ENCODE results near the gene COA1.
"Not testable (repeated sequence)": the region's sequence is repeated elsewhere in the genome, so short reads cannot be mapped to it uniquely, and the experiment has no call there.

COA1 gene

GRCh38 chr7:43727003-43727402 lies 2.3 kb downstream of the COA1 start:
- DNase-seq (ENCODE audit: low read depth, low spot score) = no peak

GRCh38 chr7:43726466-43726865 lies 2.9 kb downstream of the COA1 start:
- DNase-seq (ENCODE audit: low read depth, low spot score) = no peak

GRCh38 chr7:43725251-43725650 lies 4.1 kb downstream of the COA1 start:
- no peak for DNase-seq (ENCODE audit: low read depth, low spot score)

DNA sequence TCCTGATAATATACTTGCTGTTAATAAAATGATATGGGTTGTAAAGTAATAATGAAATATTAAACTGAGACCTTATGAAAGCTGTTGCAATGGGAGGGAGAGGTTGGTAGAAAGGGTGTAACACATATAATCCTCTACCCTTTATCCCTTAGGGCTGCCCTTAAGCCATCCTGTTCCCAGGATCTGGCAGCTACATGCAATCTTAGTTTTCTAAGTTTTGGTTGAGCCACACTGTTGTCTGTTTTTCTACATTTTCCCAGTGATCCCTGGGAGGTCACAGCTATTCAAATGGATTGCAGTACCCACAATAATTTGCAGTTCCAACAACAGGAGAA lies 6.3 kb downstream of the COA1 start:
- no peak for DNase-seq (ENCODE audit: low read depth, low spot score)

DNA sequence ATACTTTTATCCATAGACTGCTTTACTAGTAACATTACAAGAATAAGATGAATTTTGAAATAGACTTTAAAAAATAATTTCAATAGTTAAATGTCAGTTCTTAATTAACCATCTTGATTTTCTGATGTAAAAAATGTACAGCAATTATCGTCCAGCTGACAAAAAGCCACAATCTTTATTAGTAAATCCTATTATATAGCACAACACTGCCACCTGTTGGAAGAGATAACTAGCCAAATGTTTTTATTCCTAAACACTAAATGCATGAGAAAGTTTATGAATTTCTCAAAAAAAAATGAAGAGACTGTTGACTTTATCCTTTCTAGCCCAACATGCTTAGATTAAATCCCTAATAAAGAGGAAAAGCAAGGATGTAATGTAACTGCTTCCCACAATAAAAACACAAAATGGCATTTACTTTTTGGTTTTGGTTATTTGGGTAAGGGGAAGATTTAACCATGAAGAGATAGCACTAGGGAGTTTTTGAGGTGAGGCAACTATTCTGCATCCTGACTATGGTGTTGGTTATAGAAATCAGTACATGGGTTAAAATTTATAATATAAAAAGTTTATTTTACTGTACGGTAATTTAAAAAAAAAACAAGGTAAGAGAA lies 8.0 kb downstream of the COA1 start:
- no peak for DNase-seq (ENCODE audit: low read depth, low spot score)

- no peak for DNase-seq (ENCODE audit: low read depth, low spot score)
Observed at GRCh38 chr7:43716598-43716997, 12.7 kb downstream of the COA1 start.

- not testable (repeated sequence) for DNase-seq (ENCODE audit: low read depth, low spot score)
Observed at GRCh38 chr7:43715966-43716365, 13.4 kb downstream of the COA1 start.

- no peak for DNase-seq (ENCODE audit: low read depth, low spot score)
Observed at GRCh38 chr7:43711503-43711902, 17.8 kb downstream of the COA1 start.

DNA sequence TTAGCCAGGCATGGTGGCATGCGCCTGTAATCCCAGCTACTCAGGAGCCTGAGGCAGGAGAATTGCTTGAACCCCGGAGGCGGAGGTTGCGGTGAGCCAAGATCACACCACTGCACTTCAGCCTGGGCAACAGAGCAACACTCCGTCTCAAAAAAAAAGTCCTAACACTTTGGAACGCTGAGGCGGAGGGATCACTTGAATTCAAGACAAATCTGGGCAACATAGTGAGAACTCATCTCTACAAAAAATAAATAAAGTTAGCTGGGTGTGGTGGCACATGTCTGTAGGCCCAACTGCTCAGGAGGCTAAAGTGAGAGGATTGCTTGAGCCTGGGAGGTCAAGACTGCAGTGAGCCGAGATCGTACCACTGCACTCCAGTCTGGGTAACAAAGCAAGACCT lies 21.3 kb downstream of the COA1 start:
- DNase-seq (ENCODE audit: low read depth, low spot score) = not testable (repeated sequence)

GRCh38 chr7:43703573-43703972 lies 25.8 kb downstream of the COA1 start:
- no peak for DNase-seq (ENCODE audit: low read depth, low spot score)

GRCh38 chr7:43702974-43703373 lies 26.3 kb downstream of the COA1 start:
- no peak for DNase-seq (ENCODE audit: low read depth, low spot score)

- no peak for DNase-seq (ENCODE audit: low read depth, low spot score)
Observed at GRCh38 chr7:43701929-43702328, 27.4 kb downstream of the COA1 start.

GRCh38 chr7:43701500-43701854 lies 27.8 kb downstream of the COA1 start:
- DNase-seq (ENCODE audit: low read depth, low spot score) = no peak

GRCh38 chr7:43700646-43701499 lies 28.4 kb downstream of the COA1 start:
- DNase-seq (ENCODE audit: low read depth, low spot score) = no peak

DNA sequence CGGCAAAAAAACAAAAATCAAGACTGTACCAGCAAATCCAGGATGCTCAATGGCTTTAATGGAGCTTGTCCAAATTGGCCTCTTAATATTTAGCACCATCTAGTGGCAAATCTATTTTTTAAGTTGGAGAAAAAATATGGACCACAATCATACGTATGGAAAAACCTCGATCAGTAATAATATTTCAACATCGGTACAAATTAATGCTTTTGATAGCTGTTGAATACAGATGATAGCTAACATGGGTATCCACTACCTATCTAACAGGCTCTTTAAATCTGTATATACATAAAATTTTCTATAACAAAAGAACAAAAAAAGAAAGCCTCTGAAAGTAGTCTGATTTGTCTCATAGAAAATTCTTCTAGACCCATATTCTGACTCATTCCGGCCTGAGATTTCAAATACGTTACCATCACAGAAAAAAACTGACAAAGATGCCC lies 29.2 kb downstream of the COA1 start:
- no peak for DNase-seq (ENCODE audit: low read depth, low spot score)

DNA sequence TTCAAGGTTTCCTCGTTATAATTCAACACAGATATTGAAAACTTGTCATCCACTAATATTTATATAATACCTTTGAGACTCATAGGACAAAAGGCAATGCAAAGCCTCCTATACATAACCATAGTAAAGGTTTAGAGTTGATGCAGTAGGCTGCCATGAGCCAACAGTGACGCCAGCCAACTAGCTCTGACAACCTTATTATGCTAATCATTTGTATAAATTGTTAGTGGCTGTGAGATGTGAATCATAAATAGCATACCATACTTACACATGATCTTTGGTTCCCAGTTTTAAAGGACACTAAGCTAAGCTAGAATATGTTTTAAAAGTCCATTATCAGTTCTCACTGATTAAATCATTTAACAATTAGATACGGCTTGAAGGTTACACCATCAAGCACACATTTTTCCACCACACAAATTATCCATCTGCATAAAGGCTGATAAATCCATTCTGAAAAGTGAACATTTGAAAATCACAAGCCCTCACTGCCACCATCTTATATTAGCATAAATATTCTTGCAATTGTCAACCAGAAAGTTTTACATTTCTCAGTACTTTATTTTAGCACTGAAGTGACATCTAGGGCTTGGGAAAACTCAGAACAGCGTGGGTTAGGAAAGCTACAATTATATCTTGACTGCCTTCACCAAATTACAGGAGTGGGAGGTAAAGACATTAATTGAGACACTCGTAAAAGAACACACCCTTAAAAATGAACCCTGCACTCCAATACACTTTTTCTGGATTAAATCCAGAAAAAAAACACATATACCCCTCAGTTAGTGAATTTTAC lies 30.7 kb downstream of the COA1 start:
- DNase-seq (ENCODE audit: low read depth, low spot score) = no peak

GRCh38 chr7:43697690-43698089 lies 31.6 kb downstream of the COA1 start:
- no peak for DNase-seq (ENCODE audit: low read depth, low spot score)

GRCh38 chr7:43695365-43695764 lies 34.0 kb downstream of the COA1 start:
- no peak for DNase-seq (ENCODE audit: low read depth, low spot score)

- peak; percentile 26 for DNase-seq (ENCODE audit: low read depth, low spot score)
Observed at GRCh38 chr7:43694399-43694748, 34.9 kb downstream of the COA1 start.

DNA sequence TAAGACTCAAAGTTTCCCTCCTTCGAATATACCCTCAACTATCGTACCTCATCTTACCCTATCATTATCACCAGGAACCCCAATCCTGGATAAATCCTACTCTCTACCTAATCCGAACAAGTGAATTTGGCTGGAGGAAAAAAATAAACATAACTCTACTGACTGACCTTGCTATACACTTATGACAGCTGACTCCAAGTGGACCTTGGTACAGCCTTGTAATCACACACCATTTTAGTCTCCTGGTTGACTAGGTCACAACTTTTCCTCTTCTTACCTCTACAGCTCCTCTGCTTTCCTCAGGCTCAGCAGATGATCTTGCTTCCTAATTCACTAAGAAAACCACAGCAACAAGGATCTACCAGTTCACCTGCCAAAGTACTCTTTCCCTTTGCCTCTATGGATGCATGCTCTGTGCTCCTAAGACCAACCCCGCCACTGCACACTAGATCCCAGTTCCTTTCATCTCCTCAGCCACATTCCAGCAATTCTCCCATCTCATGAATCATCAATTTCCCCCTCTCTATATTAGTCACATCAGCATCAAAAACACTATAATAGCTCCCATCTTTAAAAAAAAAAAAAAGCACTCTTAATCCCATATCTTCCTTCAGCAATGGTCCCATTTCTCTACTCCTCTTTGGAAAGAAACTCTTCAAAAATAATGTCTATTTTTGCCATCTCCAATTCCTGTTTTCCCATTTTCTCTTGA lies 35.5 kb downstream of the COA1 start:
- no peak for DNase-seq (ENCODE audit: low read depth, low spot score)

- DNase-seq (ENCODE audit: low read depth, low spot score) = no peak
Observed at GRCh38 chr7:43692582-43693373, 36.5 kb downstream of the COA1 start.

Measured in brain pericyte (primary cell).